ENCODE results near the gene DOCK1.

Gene DOCK1

GRCh38 chr10:127417031-127417430 lies 511.8 kb downstream of the DOCK1 start:
- no peak overlapping the region for H3K27ac ChIP-seq (ENCODE audit: low read length, poor library complexity, severe bottlenecking)
- no peak overlapping the region for H2BK12ac ChIP-seq (ENCODE audit: low read length in 2 of 2)
- no peak overlapping the region for H3K4me3 ChIP-seq (ENCODE audit: insufficient read depth in 1 of 2, low read depth in 1 of 2, low read length in 2 of 2)
- no peak overlapping the region for H2BK5ac ChIP-seq (ENCODE audit: low read depth, low read length, poor library complexity, severe bottlenecking)
- no peak overlapping the region for H3K23ac ChIP-seq (ENCODE audit: low read length in 2 of 2)
- H3K36me3 ChIP-seq (ENCODE audit: control insufficient read depth in 1 of 2, insufficient read depth in 2 of 2, low read depth in 1 of 2, low read length in 2 of 2): peaks cover 52 to 56% of the 10 kb centered on the region in 2 experiments
- no peaks in the 10 kb centered on the region for H3K9me3 ChIP-seq (ENCODE audit: control insufficient read depth, low read length)
- WGBS: 87% methylated on average over 10 of the region's 10 CpGs
- H3K18ac ChIP-seq (ENCODE audit: low read depth in 1 of 2, low read length in 2 of 2): no peak overlapping the region
- H2AFZ ChIP-seq (ENCODE audit: low read depth, low read length): no peak overlapping the region
- no peak overlapping the region for H4K8ac ChIP-seq (ENCODE audit: low read length)
- H3K9ac ChIP-seq (ENCODE audit: low read length): no peak overlapping the region
- no peak overlapping the region for H2AK5ac ChIP-seq (ENCODE audit: low read length, severe bottlenecking)
- peaks cover 3% of the 10 kb centered on the region for H3K4me1 ChIP-seq (ENCODE audit: control insufficient read depth, insufficient read depth, low read depth, low read length)
- DNase-seq: no peak
- H2BK15ac ChIP-seq (ENCODE audit: low read depth, poor library complexity, severe bottlenecking): no peak overlapping the region
- H3K4me2 ChIP-seq (ENCODE audit: low read length, poor library complexity, severe bottlenecking): no peak overlapping the region
- H3K4ac ChIP-seq (ENCODE audit: low read depth in 1 of 2, low read length in 2 of 2): no peak overlapping the region
- H2BK120ac ChIP-seq (ENCODE audit: low read depth, low read length): no peak overlapping the region
- H3K27me3 ChIP-seq (ENCODE audit: control insufficient read depth in 1 of 2, insufficient read depth in 1 of 2, low read length in 2 of 2): no peaks in the 10 kb centered on the region
- no peak overlapping the region for H4K91ac ChIP-seq (ENCODE audit: low read length)
- H3K14ac ChIP-seq (ENCODE audit: low read length in 2 of 2): no peak overlapping the region
- no peaks in the 10 kb centered on the region for H3K79me1 ChIP-seq (replicated peaks; ENCODE audit: low read length, poor library complexity, severe bottlenecking)

- H2BK15ac ChIP-seq (ENCODE audit: low read depth, poor library complexity, severe bottlenecking): no peak overlapping the region
- H3K36me3 ChIP-seq (ENCODE audit: control insufficient read depth in 1 of 2, insufficient read depth in 2 of 2, low read depth in 1 of 2, low read length in 2 of 2): peaks cover 51 to 52% of the 10 kb centered on the region in 2 experiments
- H3K9me3 ChIP-seq (ENCODE audit: control insufficient read depth, low read length): no peaks in the 10 kb centered on the region
- no peak overlapping the region for H2BK12ac ChIP-seq (ENCODE audit: low read length in 2 of 2)
- H2AK5ac ChIP-seq (ENCODE audit: low read length, severe bottlenecking): no peak overlapping the region
- peaks cover 3% of the 10 kb centered on the region for H3K4me1 ChIP-seq (ENCODE audit: control insufficient read depth, insufficient read depth, low read depth, low read length)
- H3K27me3 ChIP-seq (ENCODE audit: control insufficient read depth in 1 of 2, insufficient read depth in 1 of 2, low read length in 2 of 2): no peaks in the 10 kb centered on the region
- H3K23ac ChIP-seq (ENCODE audit: low read length in 2 of 2): no peak overlapping the region
- H3K4ac ChIP-seq (ENCODE audit: low read depth in 1 of 2, low read length in 2 of 2): no peak overlapping the region
- DNase-seq: no peak
- no peak overlapping the region for H2BK5ac ChIP-seq (ENCODE audit: low read depth, low read length, poor library complexity, severe bottlenecking)
- H4K91ac ChIP-seq (ENCODE audit: low read length): no peak overlapping the region
- H2AFZ ChIP-seq (ENCODE audit: low read depth, low read length): no peak overlapping the region
- WGBS: 97% methylated on average over 12 of the region's 12 CpGs
- H3K18ac ChIP-seq (ENCODE audit: low read depth in 1 of 2, low read length in 2 of 2): no peak overlapping the region
- no peak overlapping the region for H2BK120ac ChIP-seq (ENCODE audit: low read depth, low read length)
- H3K9ac ChIP-seq (ENCODE audit: low read length): no peak overlapping the region
- no peak overlapping the region for H3K27ac ChIP-seq (ENCODE audit: low read length, poor library complexity, severe bottlenecking)
- no peak overlapping the region for H3K4me2 ChIP-seq (ENCODE audit: low read length, poor library complexity, severe bottlenecking)
- no peak overlapping the region for H4K8ac ChIP-seq (ENCODE audit: low read length)
- no peaks in the 10 kb centered on the region for H3K79me1 ChIP-seq (replicated peaks; ENCODE audit: low read length, poor library complexity, severe bottlenecking)
- no peak overlapping the region for H3K4me3 ChIP-seq (ENCODE audit: insufficient read depth in 1 of 2, low read depth in 1 of 2, low read length in 2 of 2)
- H3K14ac ChIP-seq (ENCODE audit: low read length in 2 of 2): no peak overlapping the region
These were observed 512.6 kb downstream of the DOCK1 start for GRCh38 chr10:127417686-127418401.

GRCh38 chr10:127418536-127419168 lies 513.4 kb downstream of the DOCK1 start:
- no peak overlapping the region for H3K4me3 ChIP-seq (ENCODE audit: insufficient read depth in 1 of 2, low read depth in 1 of 2, low read length in 2 of 2)
- WGBS: 96% methylated on average over 11 of the region's 13 CpGs

GRCh38 chr10:127420138-127420684 lies 515.0 kb downstream of the DOCK1 start:
- Histone ChIP-seq H2BK12ac (ENCODE audit: low read length in 2 of 2) (no peak overlapping the region), H3K4me1 (ENCODE audit: control insufficient read depth, insufficient read depth, low read depth, low read length) (peaks cover 9% of the 10 kb centered on the region), H2AFZ (ENCODE audit: low read depth, low read length) (no peak overlapping the region), H3K4me2 (ENCODE audit: low read length, poor library complexity, severe bottlenecking) (no peak overlapping the region), H4K8ac (ENCODE audit: low read length) (no peak overlapping the region), H2BK120ac (ENCODE audit: low read depth, low read length) (no peak overlapping the region), H3K27ac (ENCODE audit: low read length, poor library complexity, severe bottlenecking) (no peak overlapping the region), H2AK5ac (ENCODE audit: low read length, severe bottlenecking) (no peak overlapping the region), H3K9ac (ENCODE audit: low read length) (no peak overlapping the region), H2BK15ac (ENCODE audit: low read depth, poor library complexity, severe bottlenecking) (no peak overlapping the region), H3K18ac (ENCODE audit: low read depth in 1 of 2, low read length in 2 of 2) (no peak overlapping the region), H4K91ac (ENCODE audit: low read length) (no peak overlapping the region), H3K9me3 (ENCODE audit: control insufficient read depth, low read length) (no peaks in the 10 kb centered on the region), H3K14ac (ENCODE audit: low read length in 2 of 2) (no peak overlapping the region), H3K36me3 (ENCODE audit: control insufficient read depth in 1 of 2, insufficient read depth in 2 of 2, low read depth in 1 of 2, low read length in 2 of 2) (peaks cover 44 to 46% of the 10 kb centered on the region in 2 experiments), H3K4me3 (ENCODE audit: insufficient read depth in 1 of 2, low read depth in 1 of 2, low read length in 2 of 2) (no peak overlapping the region), H2BK5ac (ENCODE audit: low read depth, low read length, poor library complexity, severe bottlenecking) (no peak overlapping the region), H3K27me3 (ENCODE audit: control insufficient read depth in 1 of 2, insufficient read depth in 1 of 2, low read length in 2 of 2) (no peaks in the 10 kb centered on the region), H3K4ac (ENCODE audit: low read depth in 1 of 2, low read length in 2 of 2) (no peak overlapping the region), H3K79me1 (replicated peaks; ENCODE audit: low read length, poor library complexity, severe bottlenecking) (no peaks in the 10 kb centered on the region), H3K23ac (ENCODE audit: low read length in 2 of 2) (peak overlapping the region in 1 of 2 experiments; percentile 14)
- WGBS: 96% methylated on average over 10 of the region's 10 CpGs
- DNase-seq: no peak

More at GRCh38 chr10:127418536-127419168, 513.4 kb downstream of the DOCK1 start:
- no peak overlapping the region for H2AK5ac ChIP-seq (ENCODE audit: low read length, severe bottlenecking)
- no peak overlapping the region for H3K4me2 ChIP-seq (ENCODE audit: low read length, poor library complexity, severe bottlenecking)
- no peak overlapping the region for H4K8ac ChIP-seq (ENCODE audit: low read length)
- no peak overlapping the region for H4K91ac ChIP-seq (ENCODE audit: low read length)
- no peak overlapping the region for H3K23ac ChIP-seq (ENCODE audit: low read length in 2 of 2)
- H3K18ac ChIP-seq (ENCODE audit: low read depth in 1 of 2, low read length in 2 of 2): no peak overlapping the region
- no peak overlapping the region for H2BK120ac ChIP-seq (ENCODE audit: low read depth, low read length)
- no peak overlapping the region for H2BK15ac ChIP-seq (ENCODE audit: low read depth, poor library complexity, severe bottlenecking)
- H3K36me3 ChIP-seq (ENCODE audit: control insufficient read depth in 1 of 2, insufficient read depth in 2 of 2, low read depth in 1 of 2, low read length in 2 of 2): peaks cover 46 to 48% of the 10 kb centered on the region in 2 experiments
- H3K9ac ChIP-seq (ENCODE audit: low read length): no peak overlapping the region
- H2BK5ac ChIP-seq (ENCODE audit: low read depth, low read length, poor library complexity, severe bottlenecking): no peak overlapping the region
- no peaks in the 10 kb centered on the region for H3K79me1 ChIP-seq (replicated peaks; ENCODE audit: low read length, poor library complexity, severe bottlenecking)
- no peak for DNase-seq
- peaks cover 7% of the 10 kb centered on the region for H3K4me1 ChIP-seq (ENCODE audit: control insufficient read depth, insufficient read depth, low read depth, low read length)
- H2BK12ac ChIP-seq (ENCODE audit: low read length in 2 of 2): no peak overlapping the region
- H3K27me3 ChIP-seq (ENCODE audit: control insufficient read depth in 1 of 2, insufficient read depth in 1 of 2, low read length in 2 of 2): no peaks in the 10 kb centered on the region
- no peaks in the 10 kb centered on the region for H3K9me3 ChIP-seq (ENCODE audit: control insufficient read depth, low read length)
- H3K27ac ChIP-seq (ENCODE audit: low read length, poor library complexity, severe bottlenecking): no peak overlapping the region
- H3K14ac ChIP-seq (ENCODE audit: low read length in 2 of 2): no peak overlapping the region
- H3K4ac ChIP-seq (ENCODE audit: low read depth in 1 of 2, low read length in 2 of 2): no peak overlapping the region
- no peak overlapping the region for H2AFZ ChIP-seq (ENCODE audit: low read depth, low read length)
